HG03571 (cell line): ENCODE data around the gene FBXL7.

Experiments
- ATAC-seq: cut with Tn5 transposase; IDR thresholded peaks from one replicate; pipeline ENCODE4 v1.9.1; 2021; ENCODE audit not compliant: unreplicated experiment

Gene FBXL7

GRCh38 chr5:15748266-15748665, 248.3 kb downstream of the FBXL7 start:
- ATAC-seq = no peak

- ATAC-seq = no peak
Observed at GRCh38 chr5:15752663-15753285, 252.8 kb downstream of the FBXL7 start.

DNA sequence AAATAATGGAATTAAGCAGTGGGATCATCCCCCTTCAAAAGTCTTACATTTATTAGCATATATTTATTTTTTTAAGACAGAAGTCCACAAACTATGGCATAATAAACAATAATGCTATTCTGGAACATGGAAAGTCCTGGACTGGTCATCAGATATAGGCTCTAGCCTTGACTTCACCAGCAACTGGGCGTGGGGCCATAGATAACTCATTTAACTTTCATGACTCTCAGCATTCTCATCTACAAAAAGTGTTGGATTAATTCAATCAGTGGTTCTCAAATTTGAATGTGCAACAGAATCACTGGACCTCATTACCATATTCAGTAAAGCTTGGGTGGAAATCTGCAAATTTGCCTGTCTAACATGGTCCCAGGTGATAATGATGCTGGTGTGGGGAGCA, 253.8 kb downstream of the FBXL7 start:
- no peak for ATAC-seq

GRCh38 chr5:15757103-15757502, 257.1 kb downstream of the FBXL7 start:
- ATAC-seq = no peak

- ATAC-seq = no peak
Observed at GRCh38 chr5:15757619-15758018, 257.6 kb downstream of the FBXL7 start.

- no peak for ATAC-seq
Observed at GRCh38 chr5:15762668-15763067, 262.7 kb downstream of the FBXL7 start.

GRCh38 chr5:15763754-15764153, 263.8 kb downstream of the FBXL7 start:
- ATAC-seq = no peak

GRCh38 chr5:15768936-15769335, 269.0 kb downstream of the FBXL7 start:
- ATAC-seq = no peak

DNA sequence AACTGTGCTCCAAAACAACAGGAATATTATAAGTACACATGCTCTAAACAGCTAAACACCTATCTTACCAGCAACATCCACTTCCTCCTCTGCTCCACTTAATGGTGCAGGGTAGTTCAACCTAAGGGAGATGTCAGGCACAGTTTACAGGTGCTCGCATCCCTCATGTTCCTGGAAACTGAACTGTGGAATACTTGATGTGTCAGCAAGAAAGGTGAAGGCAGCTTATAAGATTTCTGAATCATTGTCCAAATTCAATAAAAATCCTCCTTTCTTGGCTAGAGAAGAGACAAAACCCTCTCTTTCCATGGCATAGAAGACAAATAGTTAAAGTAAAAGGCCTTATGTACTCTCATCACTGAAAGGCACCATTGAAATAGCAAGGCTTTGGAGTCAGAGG, 272.2 kb downstream of the FBXL7 start:
- no peak for ATAC-seq

GRCh38 chr5:15774632-15775031, 274.7 kb downstream of the FBXL7 start:
- ATAC-seq = no peak

GRCh38 chr5:15776346-15776745, 276.4 kb downstream of the FBXL7 start:
- ATAC-seq = no peak

DNA sequence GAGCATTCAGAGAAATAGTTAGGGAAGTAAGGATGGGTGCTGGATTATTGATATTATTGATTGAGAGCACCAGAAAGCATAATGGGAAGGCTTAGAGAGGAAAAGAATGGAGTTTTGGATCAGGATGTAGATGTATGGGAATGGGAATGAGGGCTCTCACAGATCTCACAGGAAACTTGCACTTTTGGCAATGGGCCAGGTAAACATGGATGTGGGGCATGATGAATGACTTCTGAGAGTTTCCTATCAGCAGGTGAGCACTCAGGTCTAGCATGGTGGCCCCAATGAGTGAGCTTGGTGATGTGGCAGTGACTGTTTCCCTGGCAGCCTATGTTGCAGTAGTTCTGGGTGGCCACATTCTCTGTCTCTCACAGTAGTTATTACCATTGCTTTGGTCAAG, 283.8 kb downstream of the FBXL7 start:
- ATAC-seq = no peak

- ATAC-seq = no peak
Observed at GRCh38 chr5:15785531-15785981, 285.6 kb downstream of the FBXL7 start.

DNA sequence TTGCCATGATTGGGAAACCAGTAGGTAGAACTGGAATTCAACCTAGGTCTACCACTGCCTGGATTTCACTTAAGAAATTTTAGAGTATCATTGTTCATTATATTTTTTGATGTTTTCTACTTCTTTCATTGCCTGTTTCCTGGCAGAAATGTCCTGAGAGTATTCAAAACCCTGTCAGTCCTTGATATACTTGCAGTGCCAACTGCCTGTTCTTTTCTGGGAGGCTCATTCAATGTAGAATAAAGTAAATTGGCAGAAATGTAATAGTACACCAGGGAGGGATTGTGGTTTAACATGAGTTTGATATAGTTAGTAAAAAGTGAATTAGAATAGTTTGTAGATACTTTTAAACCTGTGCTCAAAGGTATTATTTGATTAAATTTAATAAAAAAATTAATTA, 286.3 kb downstream of the FBXL7 start:
- no peak for ATAC-seq

DNA sequence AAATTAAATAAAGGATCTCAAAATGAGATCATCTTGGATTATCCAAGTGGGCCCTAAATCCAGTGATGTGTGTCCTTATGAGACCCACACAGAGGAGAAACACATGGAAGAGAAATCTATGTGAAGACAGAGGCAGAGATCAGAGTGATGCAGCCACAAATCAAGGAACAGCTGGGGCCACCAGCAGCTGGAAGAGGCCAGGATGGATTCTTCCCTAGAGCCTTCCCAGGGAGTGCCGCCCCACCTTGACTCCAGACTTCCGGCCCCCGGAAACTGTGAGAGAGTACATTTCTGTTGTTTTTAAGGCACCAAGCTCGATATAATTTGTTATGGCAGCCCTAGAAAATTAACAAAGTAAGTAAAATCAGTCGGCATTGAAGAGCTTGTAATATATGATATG, 286.9 kb downstream of the FBXL7 start:
- no peak for ATAC-seq

- ATAC-seq = no peak
Observed at GRCh38 chr5:15787681-15788080, 287.7 kb downstream of the FBXL7 start.

DNA sequence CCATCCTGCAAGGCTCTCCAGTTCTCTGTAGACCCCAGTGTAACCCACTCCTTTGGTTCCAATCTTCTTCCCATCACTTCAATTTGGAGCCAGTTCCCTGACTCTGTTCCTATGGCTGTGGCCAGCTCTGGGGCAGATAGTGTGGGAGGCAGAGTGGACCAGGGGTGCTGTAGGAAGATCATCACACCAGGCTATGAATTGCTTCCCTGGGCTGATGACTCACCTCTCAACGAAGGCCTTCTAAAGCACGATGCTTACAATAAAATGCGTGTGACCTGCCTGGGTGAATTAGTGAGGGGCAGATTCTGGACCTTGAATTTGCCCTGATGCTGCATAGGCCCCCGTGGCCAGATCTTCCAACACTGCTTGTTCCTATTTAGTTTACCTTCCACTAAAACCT, 289.7 kb downstream of the FBXL7 start:
- ATAC-seq = no peak

DNA sequence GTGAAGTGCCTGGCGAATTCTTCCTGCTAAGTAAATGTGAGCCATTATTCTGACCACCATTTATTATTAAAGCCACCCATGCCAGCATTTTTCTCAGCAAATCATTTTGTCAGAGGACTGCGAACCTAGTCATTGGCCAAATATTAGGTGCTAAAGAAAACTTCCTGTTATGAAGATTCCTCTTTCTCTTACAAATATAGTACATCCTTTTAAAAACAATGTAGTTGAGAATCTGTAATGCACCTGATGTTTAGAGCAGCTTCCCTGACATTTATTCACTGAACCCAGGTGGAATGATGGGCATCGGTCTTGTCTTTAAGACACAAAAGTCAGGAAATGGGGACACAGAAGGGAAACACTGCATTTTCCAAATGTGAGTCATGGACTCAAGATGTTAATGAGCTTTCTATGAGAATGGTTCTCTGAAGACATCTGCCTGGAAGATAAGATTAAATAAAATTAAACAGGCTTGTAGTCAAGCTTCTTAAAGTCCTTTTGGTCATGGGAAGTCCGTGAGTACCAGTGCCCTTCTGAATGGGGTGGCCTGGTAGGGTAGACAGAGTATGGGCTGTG, 290.6 kb downstream of the FBXL7 start:
- no peak for ATAC-seq

- ATAC-seq = no peak
Observed at GRCh38 chr5:15791274-15791673, 291.3 kb downstream of the FBXL7 start.

DNA sequence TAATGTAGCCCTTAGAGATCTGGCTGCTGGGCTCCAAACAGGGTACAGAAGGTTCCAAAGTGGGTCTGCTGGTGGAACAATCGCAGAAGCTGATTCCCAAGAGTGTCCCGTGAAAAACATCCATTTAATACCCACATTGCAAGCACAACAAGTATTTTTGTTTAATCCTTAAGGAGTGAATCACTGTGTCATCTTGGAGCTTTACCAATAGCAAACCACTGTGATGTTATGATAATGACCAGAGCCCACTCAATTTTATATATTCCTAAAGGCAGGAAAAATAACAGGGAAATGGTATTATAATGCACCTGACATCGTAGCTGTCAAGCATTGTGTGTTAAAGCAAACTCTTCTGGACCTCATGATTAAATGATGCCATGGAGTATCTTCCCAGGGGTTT, 291.9 kb downstream of the FBXL7 start:
- no peak for ATAC-seq

DNA sequence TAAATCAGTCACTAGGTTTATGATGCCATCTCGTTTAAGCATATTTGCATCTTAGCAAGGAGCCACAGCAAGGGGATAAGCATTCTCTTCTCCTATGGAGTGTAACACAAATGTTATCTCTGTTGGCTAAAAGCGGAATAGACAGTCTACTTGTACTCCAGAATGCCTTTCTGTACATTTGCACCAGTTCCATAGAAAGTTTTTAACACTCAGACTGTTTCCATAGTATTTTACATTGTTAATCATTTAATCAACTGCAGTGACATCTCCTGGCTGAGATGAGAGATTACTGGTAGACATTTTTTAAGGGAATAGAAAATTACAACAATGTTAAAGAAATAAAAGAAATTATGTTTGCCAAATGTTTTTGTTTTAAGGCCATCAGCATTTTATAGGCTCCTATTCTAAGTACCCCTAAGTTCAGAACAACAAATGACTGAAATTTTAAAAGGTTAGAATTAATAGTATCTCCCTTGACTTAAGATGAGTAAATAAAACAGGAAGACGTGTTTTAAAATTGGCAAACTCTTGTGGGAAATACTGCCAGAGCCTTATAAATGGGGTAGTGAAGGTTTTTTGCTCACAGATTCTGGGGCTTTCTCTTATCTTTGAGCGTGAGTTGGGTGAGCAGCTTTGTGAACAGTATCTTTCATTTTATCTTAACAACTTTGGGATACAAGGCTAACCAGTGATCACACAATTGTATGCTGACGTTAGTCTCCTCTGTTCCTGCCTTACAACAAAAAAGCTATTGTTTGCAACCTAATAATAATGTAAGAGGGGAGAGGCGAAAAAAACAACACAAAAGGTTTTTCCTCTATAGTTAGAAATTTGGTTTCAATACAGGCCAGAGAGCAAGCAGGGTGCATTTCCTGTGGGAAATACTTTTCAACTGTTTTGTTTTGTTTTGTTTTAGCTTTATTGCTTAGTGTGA, 294.3 kb downstream of the FBXL7 start:
- no peak for ATAC-seq

DNA sequence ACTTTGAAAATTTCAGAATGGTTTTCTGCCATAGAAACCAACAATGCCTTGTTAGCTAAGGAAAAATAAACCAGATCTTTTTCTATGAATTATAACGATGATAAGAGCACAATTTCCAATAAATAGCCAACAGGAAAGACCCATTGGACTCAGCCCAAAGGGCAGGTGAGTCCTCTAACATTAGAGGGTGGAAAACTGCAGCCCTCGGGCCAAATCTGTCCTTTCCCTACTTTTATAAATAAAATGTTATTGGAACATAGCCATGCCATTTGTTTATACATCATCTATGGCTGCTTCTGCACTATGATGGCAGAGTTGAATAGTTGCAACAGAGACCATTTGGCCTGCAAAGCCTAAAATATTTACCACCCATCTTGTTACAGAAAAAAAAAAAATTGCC, 296.1 kb downstream of the FBXL7 start:
- ATAC-seq = no peak
